GM23338 (cell line): Measurements from ENCODE around the gene COA8. TPM values are rescaled to one million over a fixed set of nuclear protein-coding genes. Genes with fewer than 3 reads are reported as not detected.

Experiments used
- ATAC-seq: fragments of 200-7000 bp; cut with Tn5 transposase; 3 replicates; pipeline ENCODE4 v1.9.1; 2020
- DNase-seq: peaks from one replicate; pipeline ENCODE4 v3.0.0-alpha.2; 2015; ENCODE audit warnings: low spot score
- H2AFZ ChIP-seq: fragments of 200-600 bp; sonication (generic); 2 replicates; pipeline ENCODE4 v1.8.0; 2016; ENCODE audit warnings: antibody characterized with exemption, mild to moderate bottlenecking, moderate library complexity
- H3F3A ChIP-seq: fragments of 200-600 bp; sonication (generic); replicated peaks from 2 replicates; pipeline ENCODE4 v1.8.0; 2017; ENCODE audit warnings: antibody characterized with exemption, mixed run types, low read depth
- H3K27ac ChIP-seq: fragments of 200-600 bp; sonication (generic); 2 replicates; pipeline ENCODE4 v1.6.1; 2016; ENCODE audit warnings: low read depth
- H3K27me3 ChIP-seq: fragments of 200-600 bp; sonication (generic); 2 replicates; pipeline ENCODE4 v1.8.0; 2016; ENCODE audit warnings: mild to moderate bottlenecking, mixed run types, moderate library complexity; ENCODE audit not compliant: insufficient read depth
- H3K36me3 ChIP-seq: fragments of 200-600 bp; sonication (generic); 2 replicates; pipeline ENCODE4 v1.8.0; 2016; ENCODE audit warnings: mild to moderate bottlenecking; ENCODE audit not compliant: insufficient read depth
- H3K4me1 ChIP-seq: fragments of 200-600 bp; sonication (generic); 2 replicates; pipeline ENCODE4 v1.8.0; 2016; ENCODE audit warnings: mild to moderate bottlenecking, moderate library complexity; ENCODE audit not compliant: insufficient read depth
- H3K4me2 ChIP-seq: fragments of 200-600 bp; sonication (generic); 2 replicates; pipeline ENCODE4 v1.7.1; 2017; ENCODE audit warnings: mixed run types
- H3K4me3 ChIP-seq: fragments of 200-600 bp; sonication (generic); 2 replicates; pipeline ENCODE4 v1.6.1; 2016; ENCODE audit warnings: mixed run types
- H3K79me2 ChIP-seq: fragments of 200-600 bp; sonication (generic); replicated peaks from 2 replicates; pipeline ENCODE4 v1.8.0; 2017; ENCODE audit warnings: mild to moderate bottlenecking; ENCODE audit not compliant: insufficient read depth
- H3K9me2 ChIP-seq: fragments of 200-600 bp; sonication (generic); 2 replicates; pipeline ENCODE4 v1.8.0; 2017; ENCODE audit not compliant: insufficient read depth
- H4K20me1 ChIP-seq: fragments of 200-600 bp; sonication (generic); replicated peaks from 2 replicates; pipeline ENCODE4 v1.8.0; 2017; ENCODE audit warnings: mild to moderate bottlenecking; ENCODE audit not compliant: insufficient read depth
- H3K27ac Mint-ChIP-seq: 2 replicates; pipeline ENCODE4 v1.8.0; 2020; ENCODE audit warnings: inconsistent platforms, mild to moderate bottlenecking, moderate library complexity, mixed read lengths
- H3K27me3 Mint-ChIP-seq: 3 replicates; pipeline ENCODE4 v1.8.0; 2022; ENCODE audit warnings: low read depth, mild to moderate bottlenecking, moderate library complexity, mixed read lengths, inconsistent platforms; ENCODE audit not compliant: insufficient read depth, poor library complexity
- H3K36me3 Mint-ChIP-seq: 3 replicates; pipeline ENCODE4 v1.8.0; 2021; ENCODE audit warnings: low read depth, mild to moderate bottlenecking, inconsistent platforms, moderate library complexity, mixed read lengths
- H3K4me1 Mint-ChIP-seq: 3 replicates; pipeline ENCODE4 v1.8.0; 2020; ENCODE audit warnings: mild to moderate bottlenecking, inconsistent platforms, mixed read lengths
- H3K4me3 Mint-ChIP-seq: 3 replicates; pipeline ENCODE4 v1.8.0; 2021; ENCODE audit warnings: moderate library complexity, mild to moderate bottlenecking, inconsistent platforms, mixed read lengths
- H3K9me3 Mint-ChIP-seq: 3 replicates; pipeline ENCODE4 v1.8.0; 2020; ENCODE audit warnings: moderate library complexity, mild to moderate bottlenecking, inconsistent platforms, mixed read lengths
- CREB1 ChIP-seq: fragments of 250-450 bp; sonication (Bioruptor Pico); IDR thresholded peaks from 2 replicates; pipeline ENCODE4 v1.5.0; 2020; ENCODE audit warnings: low read depth, mild to moderate bottlenecking, moderate library complexity
- CTCF ChIP-seq, 2 experiments: fragments of 200-600 bp in 1 of 2; sonication (generic) in 1 of 2; conservative IDR thresholded peaks; 2 replicates each; pipeline versions ENCODE4 v1.5.1 to v1.6.1; 2016 to 2017; ENCODE audit warnings: antibody characterized with exemption in 2 of 2, low read depth in 2 of 2, mild to moderate bottlenecking in 2 of 2, moderate library complexity in 1 of 2
- ETS1 ChIP-seq: IDR thresholded peaks from 2 replicates; pipeline ENCODE4 v1.6.1; 2016; ENCODE audit warnings: antibody characterized with exemption
- REST ChIP-seq: IDR thresholded peaks from one replicate; pipeline ENCODE4 v1.6.1; 2018; ENCODE audit warnings: antibody characterized with exemption; ENCODE audit not compliant: unreplicated experiment
- ZNF114 ChIP-seq: fragments of 250-450 bp; sonication (Bioruptor Pico); IDR thresholded peaks from 2 replicates; pipeline ENCODE4 v1.5.0; 2020; ENCODE audit warnings: mild to moderate bottlenecking, moderate library complexity
- polyA plus RNA-seq: library from polyadenylated mRNA; unstranded; fragments of >200 nt; fragmentation: Nextera tagmentation; extraction: Ambion mirVana; gene quantifications from 2 replicates; pipeline ENCODE4 v1.2.1, GENCODE V29; 2016
- total RNA-seq: library from RNA; depleted of rRNA; stranded (reverse); fragments of >200 nt; shearing (Covaris generic); gene quantifications from 2 replicates; pipeline ENCODE4 v1.2.3, GENCODE V29; 2014

COA8 gene
- total and polyA plus RNA-seq, 2 experiments from 2014 or later: 61.3 to 130 TPM

DNA sequence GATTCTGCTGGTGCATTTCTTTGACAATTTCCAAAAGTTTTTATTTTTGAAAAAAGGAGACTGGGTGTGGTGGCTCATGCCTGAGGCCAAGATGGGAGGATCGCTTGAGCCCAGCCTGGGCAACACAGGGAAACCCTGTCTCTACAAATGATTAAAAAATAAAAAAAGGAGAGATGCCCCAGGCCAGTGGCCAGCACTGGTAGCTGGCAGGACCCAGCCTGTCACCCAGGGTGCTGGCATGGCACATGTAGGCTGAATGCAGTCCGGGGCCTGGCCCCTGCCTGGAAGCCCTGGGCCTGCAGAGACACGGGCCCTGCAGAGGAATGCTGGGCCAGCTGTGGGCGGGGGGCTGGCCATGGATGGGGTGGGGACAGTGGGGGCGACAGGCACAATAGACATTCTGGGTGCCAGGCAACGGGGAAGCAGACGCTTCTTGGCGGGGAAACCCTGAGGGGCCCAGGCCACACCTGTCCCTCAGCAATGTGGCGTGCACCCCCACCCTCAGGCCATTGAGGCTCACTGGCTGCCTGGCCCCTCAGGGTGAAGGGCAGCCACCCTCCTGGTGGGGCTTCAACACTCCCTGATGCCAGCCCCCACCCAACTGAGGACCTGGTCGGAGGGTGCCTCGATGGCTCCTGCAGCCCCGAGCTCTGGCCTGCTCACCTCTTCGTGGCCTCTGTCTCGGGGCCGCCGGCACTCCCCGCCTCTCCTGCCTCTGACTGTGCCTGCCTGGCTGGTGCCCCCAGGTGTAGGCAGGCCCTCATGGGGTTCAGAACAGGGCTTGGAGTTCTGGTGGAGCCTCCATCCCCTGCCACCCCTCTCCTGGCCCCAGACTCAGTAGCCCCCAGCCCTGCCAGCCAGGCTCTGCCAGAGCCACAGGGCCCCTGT, 21.7 kb upstream of the COA8 start:
- Histone ChIP-seq H2AFZ (no peak overlapping the region), H3K4me1 (peaks cover 18% of the 10 kb centered on the region), H3K79me2 (no peaks in the 10 kb centered on the region), H3K4me3 (no peak overlapping the region), H3K36me3 (no peaks in the 10 kb centered on the region), H3F3A (0 out of 2 replicates have a peak, but pooled peaks cover 3% of the 10 kb centered on the region), H4K20me1 (no peaks in the 10 kb centered on the region; the same call in 1 of the 2 replicates), H3K27ac (no peak overlapping the region), H3K4me2 (no peak overlapping the region), H3K9me2 (no peaks in the 10 kb centered on the region), H3K27me3 (no peaks in the 10 kb centered on the region; the same call in 1 of the 2 replicates)
- DNase-seq (no peak), ATAC-seq (no peak)
- TF ChIP-seq CREB1 (no peak), CTCF (conservative IDR thresholded peaks at IDR 0.05; ENCODE audit: low read depth in 2 of 2) (no peak)
- no peaks in the 10 kb centered on the region for H3K36me3 Mint-ChIP-seq
- peaks cover 12% of the 10 kb centered on the region; the same call in 2 of the 3 replicates for H3K4me1 Mint-ChIP-seq
- peaks cover 15% of the 10 kb centered on the region for H3K27me3 Mint-ChIP-seq
- H3K27ac Mint-ChIP-seq: no peak overlapping the region
- no peaks in the 10 kb centered on the region for H3K9me3 Mint-ChIP-seq
- no peak overlapping the region for H3K4me3 Mint-ChIP-seq

DNA sequence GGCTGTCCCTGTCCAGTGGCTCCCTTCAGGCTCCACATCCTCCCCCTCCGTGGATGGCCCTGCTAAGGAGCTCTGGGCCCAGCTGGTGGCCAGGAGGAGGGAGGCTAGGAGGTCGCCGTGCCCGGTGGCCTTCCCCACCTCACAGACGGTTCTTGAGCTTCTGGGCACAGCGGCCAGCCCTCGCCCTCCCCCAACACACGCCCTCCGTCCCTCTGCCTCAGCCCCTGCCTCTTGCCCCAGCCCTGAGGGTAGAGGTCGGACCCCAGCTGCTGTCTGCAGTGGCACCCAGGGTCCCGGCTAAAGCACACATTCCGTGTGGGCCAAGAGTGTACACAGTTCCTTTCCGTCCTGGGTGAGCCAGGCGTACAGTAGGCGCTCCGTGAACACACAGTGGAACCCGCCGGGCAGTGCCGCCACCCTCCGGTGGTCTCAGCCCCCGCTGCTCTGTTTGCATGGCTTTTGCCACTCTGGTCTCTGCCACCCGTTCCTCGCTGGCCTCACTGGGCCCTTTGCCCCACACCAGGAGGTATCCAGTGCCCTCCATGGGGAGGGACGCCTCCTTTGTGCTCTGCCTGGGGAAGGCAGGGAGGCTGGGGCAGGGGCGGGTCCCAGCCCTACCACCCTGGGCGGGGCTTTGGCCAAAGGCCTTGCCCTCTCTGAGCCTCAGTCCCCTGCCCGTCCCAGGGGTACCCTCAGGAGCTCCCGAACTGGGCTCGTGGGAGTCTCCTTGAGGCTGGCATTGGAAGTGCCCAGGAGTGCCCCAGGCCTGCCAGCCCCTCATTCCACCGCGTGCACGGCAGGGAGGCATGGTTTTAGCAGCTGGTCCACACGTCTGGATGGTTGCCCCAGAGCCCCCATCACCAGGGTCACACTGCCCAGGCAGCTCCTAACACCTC, 20.8 kb upstream of the COA8 start:
- H3K4me3 Mint-ChIP-seq: peak overlapping the region; percentile 19; the same call in 1 of the 3 replicates
- ATAC-seq: peak; percentile 45

More for the DNA sequence above, 20.8 kb upstream of the COA8 start:
- H3K9me3 Mint-ChIP-seq: no peaks in the 10 kb centered on the region
- no peak for DNase-seq
- H3K9me2 ChIP-seq: no peaks in the 10 kb centered on the region
- peaks cover 13% of the 10 kb centered on the region for H3K27me3 Mint-ChIP-seq
- H3F3A ChIP-seq: 0 out of 2 replicates have a peak, but pooled peaks cover 3% of the 10 kb centered on the region
- no peaks in the 10 kb centered on the region for H3K36me3 Mint-ChIP-seq
- no peaks in the 10 kb centered on the region; the same call in 1 of the 2 replicates for H4K20me1 ChIP-seq
- H3K4me1 Mint-ChIP-seq: peaks cover 12% of the 10 kb centered on the region; the same call in 2 of the 3 replicates
- peak overlapping the region; percentile 73; the same call in 1 of the 2 replicates for H2AFZ ChIP-seq
- peak overlapping the region; percentile 53 for H3K4me3 ChIP-seq
- H3K4me2 ChIP-seq: peak overlapping the region; percentile 84
- TF ChIP-seq ETS1 (no peak), REST (no peak), ZNF114 (no peak), CTCF (conservative IDR thresholded peaks at IDR 0.05; ENCODE audit: low read depth in 2 of 2) (peak; percentile 11 to 21; a peak in 2 of 4 replicates)
- no peaks in the 10 kb centered on the region for H3K79me2 ChIP-seq
- no peaks in the 10 kb centered on the region; the same call in 1 of the 2 replicates for H3K27me3 ChIP-seq
- no peaks in the 10 kb centered on the region for H3K36me3 ChIP-seq
- peaks cover 18% of the 10 kb centered on the region for H3K4me1 ChIP-seq
- H3K27ac Mint-ChIP-seq: no peak overlapping the region
- peak overlapping the region; percentile 94 for H3K27ac ChIP-seq
